ENCODE results near the gene KCND2. TPM values are rescaled to one million over a fixed set of nuclear protein-coding genes. Genes with fewer than 3 reads are reported as not detected.

Gene KCND2
- total RNA-seq, 1 donor from 2014 or later, result 51.8 TPM

- FAIRE-seq (no peak), DNase-seq (ENCODE audit: low spot score in 2 of 2) (no peak)
Measured at GRCh38 chr7:120307991-120308545, 35.1 kb downstream of the KCND2 start.

- no peak for FAIRE-seq
- DNase-seq (ENCODE audit: low spot score in 2 of 2), result no peak
Measured at GRCh38 chr7:120311028-120311788, 38.2 kb downstream of the KCND2 start.

- no peak for DNase-seq (ENCODE audit: low spot score in 2 of 2)
- FAIRE-seq, result no peak
Measured at GRCh38 chr7:120320218-120320961, 47.4 kb downstream of the KCND2 start.

- no peak for FAIRE-seq
- DNase-seq (ENCODE audit: low spot score in 2 of 2), result no peak
Measured at GRCh38 chr7:120327054-120327453, 54.1 kb downstream of the KCND2 start.

GRCh38 chr7:120332433-120332832 lies 59.5 kb downstream of the KCND2 start:
- FAIRE-seq (no peak), DNase-seq (ENCODE audit: low spot score in 2 of 2) (no peak)

- no peak for DNase-seq (ENCODE audit: low spot score in 2 of 2)
- FAIRE-seq, result no peak
Measured at GRCh38 chr7:120334475-120334874, 61.5 kb downstream of the KCND2 start.

GRCh38 chr7:120337308-120337907 lies 64.4 kb downstream of the KCND2 start:
- no peak for DNase-seq (ENCODE audit: low spot score in 2 of 2)
- no peak for FAIRE-seq

- DNase-seq (ENCODE audit: low spot score in 2 of 2) (no peak), FAIRE-seq (no peak)
Measured at GRCh38 chr7:120344276-120344675, 71.3 kb downstream of the KCND2 start.

GRCh38 chr7:120353171-120353570 lies 80.2 kb downstream of the KCND2 start:
- FAIRE-seq (no peak), DNase-seq (ENCODE audit: low spot score in 2 of 2) (no peak)

GRCh38 chr7:120360918-120361317 lies 87.9 kb downstream of the KCND2 start:
- no peak for DNase-seq (ENCODE audit: low spot score in 2 of 2)

GRCh38 chr7:120363414-120363813 lies 90.4 kb downstream of the KCND2 start:
- FAIRE-seq, result no peak
- DNase-seq (ENCODE audit: low spot score in 2 of 2), result no peak

More at GRCh38 chr7:120360918-120361317, 87.9 kb downstream of the KCND2 start:
- FAIRE-seq, result no peak

GRCh38 chr7:120370954-120371353 lies 98.0 kb downstream of the KCND2 start:
- no peak for DNase-seq (ENCODE audit: low spot score in 2 of 2)
- FAIRE-seq, result no peak

GRCh38 chr7:120373174-120373573 lies 100.2 kb downstream of the KCND2 start:
- FAIRE-seq (no peak), DNase-seq (ENCODE audit: low spot score in 2 of 2) (no peak)

GRCh38 chr7:120394595-120394994 lies 121.6 kb downstream of the KCND2 start:
- FAIRE-seq (no peak), DNase-seq (ENCODE audit: low spot score in 2 of 2) (no peak)

- DNase-seq (ENCODE audit: low spot score in 2 of 2) (no peak), FAIRE-seq (no peak)
Measured at GRCh38 chr7:120395526-120396019, 122.6 kb downstream of the KCND2 start.

GRCh38 chr7:120398284-120399000 lies 125.5 kb downstream of the KCND2 start:
- FAIRE-seq, result no peak
- DNase-seq (ENCODE audit: low spot score in 2 of 2), result no peak

- DNase-seq (ENCODE audit: low spot score in 2 of 2) (no peak), FAIRE-seq (no peak)
Measured at GRCh38 chr7:120400806-120401455, 128.0 kb downstream of the KCND2 start.

- FAIRE-seq (no peak), DNase-seq (ENCODE audit: low spot score in 2 of 2) (no peak)
Measured at GRCh38 chr7:120402079-120402767, 129.2 kb downstream of the KCND2 start.

- FAIRE-seq (no peak), DNase-seq (ENCODE audit: low spot score in 2 of 2) (no peak)
Measured at GRCh38 chr7:120402801-120403200, 129.8 kb downstream of the KCND2 start.
